HepG2 (cell line): ENCODE data around the gene NAA25. TPM values are rescaled to one million over a fixed set of nuclear protein-coding genes. Genes with fewer than 3 reads are reported as not detected.
A peak's percentile ranks its signal among the peaks of the same experiment; 100 is the strongest.

Experiments
- CHD4 ChIP-seq: fragments of 200-600 bp; sonication (generic); IDR thresholded peaks from 2 replicates; pipeline ENCODE4 v1.7.0; 2017; ENCODE audit warnings: mild to moderate bottlenecking, low read length, borderline replicate concordance
- HCFC1 ChIP-seq: fragments of 150-350 bp; IDR thresholded peaks from 2 replicates; pipeline ENCODE4 v1.6.1; 2014; ENCODE audit warnings: low read depth, low read length
- HNRNPL ChIP-seq: fragments of 200-400 bp; formaldehyde crosslinking; IDR thresholded peaks from 2 replicates; pipeline ENCODE4 v1.6.1; 2017; ENCODE audit warnings: mild to moderate bottlenecking, low read depth, low read length
- HOXD1 ChIP-seq: sonication (generic); formaldehyde crosslinking; IDR thresholded peaks from 2 replicates; pipeline ENCODE4 v1.5.0; 2020; ENCODE audit warnings: missing genetic modification reagents
- IKZF1 ChIP-seq: fragments of 450-650 bp; IDR thresholded peaks from 2 replicates; pipeline ENCODE4 v1.7.1; 2016
- NFE2L1 ChIP-seq: sonication (generic); formaldehyde crosslinking; IDR thresholded peaks from 2 replicates; pipeline ENCODE4 v1.4.0; 2020; ENCODE audit warnings: missing genetic modification reagents, mild to moderate bottlenecking, borderline replicate concordance
- RARG ChIP-seq: sonication (generic); formaldehyde crosslinking; IDR thresholded peaks from 2 replicates; pipeline ENCODE4 v1.4.0; 2020; ENCODE audit warnings: low read depth, mild to moderate bottlenecking, missing genetic modification reagents
- RBFOX2 ChIP-seq: fragments of 200-400 bp; formaldehyde crosslinking; IDR thresholded peaks from 2 replicates; pipeline ENCODE4 v1.6.1; 2017; ENCODE audit warnings: low read depth, mild to moderate bottlenecking, low read length
- RFX3 ChIP-seq: IDR thresholded peaks from 2 replicates; pipeline ENCODE4 v1.6.1; 2016; ENCODE audit warnings: missing biosample characterization, missing genetic modification reagents
- RFXAP ChIP-seq: sonication (generic); formaldehyde crosslinking; IDR thresholded peaks from 2 replicates; pipeline ENCODE4 v1.4.0; 2020; ENCODE audit warnings: missing genetic modification reagents, borderline replicate concordance
- RNF2 ChIP-seq: fragments of 450-650 bp; conservative IDR thresholded peaks from 2 replicates; pipeline ENCODE4 v1.6.1; 2016; ENCODE audit warnings: low read depth
- RORA ChIP-seq: sonication (generic); formaldehyde crosslinking; IDR thresholded peaks from 2 replicates; pipeline ENCODE4 v1.5.0; 2020; ENCODE audit warnings: mild to moderate bottlenecking, missing genetic modification reagents, moderate library complexity
- TOE1 ChIP-seq: sonication (generic); formaldehyde crosslinking; IDR thresholded peaks from 2 replicates; pipeline ENCODE4 v1.4.0; 2020; ENCODE audit warnings: mild to moderate bottlenecking, missing genetic modification reagents
- WIZ ChIP-seq: sonication (generic); formaldehyde crosslinking; IDR thresholded peaks from 2 replicates; pipeline ENCODE4 v1.5.1; 2020; ENCODE audit warnings: mild to moderate bottlenecking, missing genetic modification reagents
- ZFAT ChIP-seq: sonication (generic); formaldehyde crosslinking; conservative IDR thresholded peaks from 2 replicates; pipeline ENCODE4 v1.8.1; 2023; ENCODE audit warnings: missing genetic modification reagents, inconsistent platforms
- ZFP41 ChIP-seq: sonication (generic); formaldehyde crosslinking; IDR thresholded peaks from 2 replicates; pipeline ENCODE4 v1.4.0; 2020; ENCODE audit warnings: mild to moderate bottlenecking, missing genetic modification reagents, borderline replicate concordance
- ZKSCAN5 ChIP-seq: sonication (generic); formaldehyde crosslinking; IDR thresholded peaks from 2 replicates; pipeline ENCODE4 v1.5.1; 2020; ENCODE audit warnings: mild to moderate bottlenecking, missing genetic modification reagents
- ZNF30 ChIP-seq: sonication (generic); formaldehyde crosslinking; IDR thresholded peaks from 2 replicates; pipeline ENCODE4 v1.5.0; 2020; ENCODE audit warnings: mild to moderate bottlenecking, missing genetic modification reagents
- ZNF331 ChIP-seq: sonication (generic); formaldehyde crosslinking; IDR thresholded peaks from 2 replicates; pipeline ENCODE4 v1.4.0; 2020; ENCODE audit warnings: missing genetic modification reagents
- ZNF430 ChIP-seq: sonication (generic); formaldehyde crosslinking; IDR thresholded peaks from 2 replicates; pipeline ENCODE4 v1.9.0; 2021; ENCODE audit warnings: mild to moderate bottlenecking, missing genetic modification reagents
- ZNF558 ChIP-seq: sonication (generic); formaldehyde crosslinking; IDR thresholded peaks from 2 replicates; pipeline ENCODE4 v1.9.0; 2022; ENCODE audit warnings: mild to moderate bottlenecking, missing genetic modification reagents, borderline replicate concordance
- ZNF562 ChIP-seq: sonication (generic); formaldehyde crosslinking; IDR thresholded peaks from 2 replicates; pipeline ENCODE4 v1.8.0; 2022; ENCODE audit warnings: missing genetic modification reagents, borderline replicate concordance
- ZNF616 ChIP-seq: sonication (generic); formaldehyde crosslinking; IDR thresholded peaks from 2 replicates; pipeline ENCODE4 v1.5.0; 2020; ENCODE audit warnings: low read depth, mild to moderate bottlenecking, missing genetic modification reagents
- ZSCAN31 ChIP-seq: sonication (generic); formaldehyde crosslinking; IDR thresholded peaks from 2 replicates; pipeline ENCODE4 v1.5.0; 2020; ENCODE audit warnings: low read depth, mild to moderate bottlenecking, missing genetic modification reagents
- polyA plus RNA-seq, 8 experiments: library from polyadenylated mRNA; depleted of rRNA in 3 of 8; stranded (reverse) in 7 of 8; unstranded in 1 of 8; fragments of >200 nt; fragmentation: Illumina TruSeq in 4 of 8; extraction: Trizol in 4 of 8; gene quantifications; 2 replicates each; pipeline versions ENCODE4 v1.2.1 to v1.2.3, GENCODE V29; 2011 to 2016; ENCODE audit warnings: low read depth in 4 of 8, missing spikeins in 1 of 8, mixed read lengths in 1 of 8; ENCODE audit not compliant: insufficient read depth in 1 of 8
- total RNA-seq, 5 experiments: library from RNA; depleted of rRNA; stranded (reverse); fragments of >200 nt; fragmentation: Illumina TruSeq; extraction: Trizol; gene quantifications; 2 replicates each; pipeline ENCODE4 v1.2.3, GENCODE V29; 2016; ENCODE audit warnings: low read depth in 1 of 5
- TF ChIP-seq, protein P1 (sequence below): sonication (generic); formaldehyde crosslinking; IDR thresholded peaks from 2 replicates; pipeline ENCODE4 v1.5.1; 2020; ENCODE audit warnings: mild to moderate bottlenecking, missing genetic modification reagents, moderate library complexity
- TF ChIP-seq, protein P2 (sequence below): sonication (generic); formaldehyde crosslinking; IDR thresholded peaks from 2 replicates; pipeline ENCODE4 v1.4.0; 2020; ENCODE audit warnings: missing genetic modification reagents; ENCODE audit errors: not compliant biosample characterization
- TF ChIP-seq, protein P3 (sequence below): sonication (generic); formaldehyde crosslinking; IDR thresholded peaks from 2 replicates; pipeline ENCODE4 v1.5.1; 2020; ENCODE audit warnings: missing genetic modification reagents, mild to moderate bottlenecking, borderline replicate concordance
- TF ChIP-seq, protein P4 (sequence below): sonication (generic); formaldehyde crosslinking; IDR thresholded peaks from 2 replicates; pipeline ENCODE4 v1.4.0; 2020; ENCODE audit warnings: missing genetic modification reagents, mild to moderate bottlenecking, borderline replicate concordance

NAA25 gene
- total and polyA plus RNA-seq, 2 of the 13 experiments (the other 11 are each of a cell fraction or from before 2014, with no cell fraction given): 11.4 to 32.0 TPM

DNA sequence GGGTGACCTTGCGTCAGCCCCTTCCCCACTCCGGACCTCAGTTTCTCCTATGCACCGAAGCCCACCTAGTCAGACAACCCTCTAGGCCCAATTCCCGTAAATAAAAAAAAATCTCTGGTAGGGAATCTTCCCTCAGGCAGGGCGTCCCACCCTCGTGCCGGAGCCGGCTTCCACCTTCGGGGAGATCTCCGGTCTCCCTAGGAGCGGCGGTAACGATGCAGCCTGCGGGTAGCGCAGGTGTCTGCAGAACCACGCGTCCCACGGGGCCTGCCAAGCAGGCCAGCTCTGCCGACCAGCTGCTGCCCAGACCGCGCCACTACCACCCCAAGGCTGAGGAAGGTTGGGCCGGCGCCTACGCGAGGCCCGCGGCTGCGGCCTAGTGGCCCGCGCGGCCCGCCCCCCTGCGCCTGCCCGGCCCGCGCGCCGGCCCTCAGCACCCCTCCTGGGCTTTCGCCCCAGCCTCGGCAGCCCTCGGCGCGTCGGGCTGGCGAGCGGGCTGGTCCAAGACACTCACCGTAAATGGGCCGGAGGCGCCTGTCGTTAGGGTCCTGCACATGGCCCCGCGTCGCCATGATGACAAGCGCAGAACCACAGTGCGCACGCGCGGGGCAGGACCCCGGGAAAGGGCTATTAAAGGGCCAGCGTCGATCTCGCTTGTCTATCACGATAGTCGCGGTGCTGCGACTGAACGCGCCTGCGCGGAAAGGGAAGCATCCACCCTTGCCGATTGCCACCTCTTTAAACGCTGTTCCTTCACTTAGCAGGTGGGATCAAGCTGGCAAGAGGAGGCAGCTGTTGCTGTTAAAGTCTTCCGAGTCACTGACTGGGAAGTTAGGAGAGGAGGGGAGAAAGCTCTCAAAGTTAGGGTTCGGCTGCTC is at the start of gene NAA25 (continued):
- TF ChIP-seq RARG (CRISPR knock-in tag): no peak
- TF ChIP-seq, protein P1, sequence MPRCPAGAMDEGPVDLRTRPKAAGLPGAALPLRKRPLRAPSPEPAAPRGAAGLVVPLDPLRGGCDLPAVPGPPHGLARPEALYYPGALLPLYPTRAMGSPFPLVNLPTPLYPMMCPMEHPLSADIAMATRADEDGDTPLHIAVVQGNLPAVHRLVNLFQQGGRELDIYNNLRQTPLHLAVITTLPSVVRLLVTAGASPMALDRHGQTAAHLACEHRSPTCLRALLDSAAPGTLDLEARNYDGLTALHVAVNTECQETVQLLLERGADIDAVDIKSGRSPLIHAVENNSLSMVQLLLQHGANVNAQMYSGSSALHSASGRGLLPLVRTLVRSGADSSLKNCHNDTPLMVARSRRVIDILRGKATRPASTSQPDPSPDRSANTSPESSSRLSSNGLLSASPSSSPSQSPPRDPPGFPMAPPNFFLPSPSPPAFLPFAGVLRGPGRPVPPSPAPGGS (CRISPR knock-in tag): no peak; the same call in 1 of the 2 replicates
- no peak for TF ChIP-seq ZNF562 (CRISPR knock-in tag)
- no peak for TF ChIP-seq RORA
- TF ChIP-seq, protein P2, sequence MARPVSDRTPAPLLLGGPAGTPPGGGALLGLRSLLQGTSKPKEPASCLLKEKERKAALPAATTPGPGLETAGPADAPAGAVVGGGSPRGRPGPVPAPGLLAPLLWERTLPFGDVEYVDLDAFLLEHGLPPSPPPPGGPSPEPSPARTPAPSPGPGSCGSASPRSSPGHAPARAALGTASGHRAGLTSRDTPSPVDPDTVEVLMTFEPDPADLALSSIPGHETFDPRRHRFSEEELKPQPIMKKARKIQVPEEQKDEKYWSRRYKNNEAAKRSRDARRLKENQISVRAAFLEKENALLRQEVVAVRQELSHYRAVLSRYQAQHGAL (CRISPR knock-in tag): no peak
- no peak for TF ChIP-seq ZNF30 (CRISPR knock-in tag)
- 0 out of 2 replicates have a peak, but pooled peaks have one; percentile 68 for TF ChIP-seq ZNF430
- TF ChIP-seq TOE1 (CRISPR knock-in tag): no peak
- TF ChIP-seq ZNF616 (CRISPR knock-in tag): peak; percentile 52; the same call in 1 of the 2 replicates
- no peak for TF ChIP-seq RFXAP
- TF ChIP-seq NFE2L1 (CRISPR knock-in tag): no peak
- TF ChIP-seq CHD4: no peak
- no peak for TF ChIP-seq HNRNPL
- TF ChIP-seq RBFOX2: peak; percentile 90
- TF ChIP-seq ZNF331 (CRISPR knock-in tag): 0 out of 2 replicates have a peak, but pooled peaks have one; percentile 3
- no peak for TF ChIP-seq HOXD1 (CRISPR knock-in tag)
- peak; percentile 88 for TF ChIP-seq RNF2
- TF ChIP-seq HCFC1: no peak
- no peak; the same call in 1 of the 2 replicates for TF ChIP-seq ZSCAN31 (CRISPR knock-in tag)
- no peak for TF ChIP-seq ZFAT (CRISPR knock-in tag)
- no peak for TF ChIP-seq WIZ (CRISPR knock-in tag)
- TF ChIP-seq IKZF1: no peak
- TF ChIP-seq, protein P3, sequence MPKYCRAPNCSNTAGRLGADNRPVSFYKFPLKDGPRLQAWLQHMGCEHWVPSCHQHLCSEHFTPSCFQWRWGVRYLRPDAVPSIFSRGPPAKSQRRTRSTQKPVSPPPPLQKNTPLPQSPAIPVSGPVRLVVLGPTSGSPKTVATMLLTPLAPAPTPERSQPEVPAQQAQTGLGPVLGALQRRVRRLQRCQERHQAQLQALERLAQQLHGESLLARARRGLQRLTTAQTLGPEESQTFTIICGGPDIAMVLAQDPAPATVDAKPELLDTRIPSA (CRISPR knock-in tag): 0 out of 2 replicates have a peak, but pooled peaks have one; percentile 85
- no peak for TF ChIP-seq ZFP41 (CRISPR knock-in tag)
- TF ChIP-seq ZNF558 (CRISPR knock-in tag): peak; percentile 88; the same call in 1 of the 2 replicates
- TF ChIP-seq, protein P4, sequence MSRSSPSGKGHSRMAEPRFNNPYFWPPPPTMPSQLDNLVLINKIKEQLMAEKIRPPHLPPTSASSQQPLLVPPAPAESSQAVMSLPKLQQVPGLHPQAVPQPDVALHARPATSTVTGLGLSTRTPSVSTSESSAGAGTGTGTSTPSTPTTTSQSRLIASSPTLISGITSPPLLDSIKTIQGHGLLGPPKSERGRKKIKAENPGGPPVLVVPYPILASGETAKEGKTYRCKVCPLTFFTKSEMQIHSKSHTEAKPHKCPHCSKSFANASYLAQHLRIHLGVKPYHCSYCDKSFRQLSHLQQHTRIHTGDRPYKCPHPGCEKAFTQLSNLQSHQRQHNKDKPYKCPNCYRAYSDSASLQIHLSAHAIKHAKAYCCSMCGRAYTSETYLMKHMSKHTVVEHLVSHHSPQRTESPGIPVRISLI (CRISPR knock-in tag): no peak; the same call in 1 of the 2 replicates
- TF ChIP-seq RFX3 (CRISPR knock-in tag): no peak
- no peak for TF ChIP-seq ZKSCAN5 (CRISPR knock-in tag)
